Keratinocyte (primary cell): ENCODE results near the gene B9D2.

Experiments used
- EZH2 ChIP-seq: IDR thresholded peaks from one replicate; pipeline ENCODE4 v1.6.1; 2012; ENCODE audit warnings: inconsistent platforms, mild to moderate bottlenecking, low read length, moderate library complexity
- TF ChIP-seq, protein P1 (sequence below), 3 experiments: IDR thresholded peaks in 1 of 3; conservative IDR thresholded peaks in 1 of 3; optimal IDR thresholded peaks in 1 of 3; 2 replicates in 2 of 3; 3 replicates in 1 of 3; pipeline versions ENCODE3 to v1.5.1; 2011; ENCODE audit warnings: low read length in 3 of 3, mild to moderate bottlenecking in 3 of 3, moderate library complexity in 2 of 3, control low read depth in 1 of 3, inconsistent platforms in 1 of 3; ENCODE audit not compliant: insufficient read depth in 2 of 3; ENCODE audit errors: extremely low read depth in 1 of 3

DNA sequence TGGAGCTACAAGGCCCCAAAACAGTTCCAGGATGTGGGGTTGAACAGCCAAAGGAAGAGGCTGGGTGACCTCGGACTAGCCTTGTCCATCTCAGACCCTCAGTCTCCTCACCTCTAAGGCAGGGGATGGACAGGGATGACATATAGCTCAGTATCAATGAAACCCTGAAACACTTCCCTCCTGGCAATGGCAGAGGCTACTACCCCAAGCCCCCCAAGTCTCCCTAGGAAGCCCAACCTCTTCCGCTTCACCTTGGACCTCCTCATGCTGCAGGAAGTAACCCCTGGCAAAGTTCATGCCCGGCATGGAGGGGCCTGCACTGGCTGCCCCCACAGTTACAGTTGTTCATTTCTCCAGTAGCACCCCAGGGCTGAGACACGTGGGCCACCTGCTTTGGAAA lies 43.4 kb downstream of the B9D2 start:
- TF ChIP-seq, protein P1, sequence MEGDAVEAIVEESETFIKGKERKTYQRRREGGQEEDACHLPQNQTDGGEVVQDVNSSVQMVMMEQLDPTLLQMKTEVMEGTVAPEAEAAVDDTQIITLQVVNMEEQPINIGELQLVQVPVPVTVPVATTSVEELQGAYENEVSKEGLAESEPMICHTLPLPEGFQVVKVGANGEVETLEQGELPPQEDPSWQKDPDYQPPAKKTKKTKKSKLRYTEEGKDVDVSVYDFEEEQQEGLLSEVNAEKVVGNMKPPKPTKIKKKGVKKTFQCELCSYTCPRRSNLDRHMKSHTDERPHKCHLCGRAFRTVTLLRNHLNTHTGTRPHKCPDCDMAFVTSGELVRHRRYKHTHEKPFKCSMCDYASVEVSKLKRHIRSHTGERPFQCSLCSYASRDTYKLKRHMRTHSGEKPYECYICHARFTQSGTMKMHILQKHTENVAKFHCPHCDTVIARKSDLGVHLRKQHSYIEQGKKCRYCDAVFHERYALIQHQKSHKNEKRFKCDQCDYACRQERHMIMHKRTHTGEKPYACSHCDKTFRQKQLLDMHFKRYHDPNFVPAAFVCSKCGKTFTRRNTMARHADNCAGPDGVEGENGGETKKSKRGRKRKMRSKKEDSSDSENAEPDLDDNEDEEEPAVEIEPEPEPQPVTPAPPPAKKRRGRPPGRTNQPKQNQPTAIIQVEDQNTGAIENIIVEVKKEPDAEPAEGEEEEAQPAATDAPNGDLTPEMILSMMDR (optimal IDR thresholded peaks at IDR 0.05 in 1 of 3, IDR thresholded peaks at IDR 0.05 in 1 of 3, conservative IDR thresholded peaks at IDR 0.05 in 1 of 3; ENCODE audit: extremely low read depth in 1 of 3, insufficient read depth in 2 of 3, low read length in 3 of 3) = no peak
- TF ChIP-seq EZH2 = no peak
